Measurements from ENCODE around the gene IGF2. TPM values are rescaled to one million over a fixed set of nuclear protein-coding genes. Genes with fewer than 3 reads are reported as not detected.
A peak's percentile ranks its signal among the peaks of the same experiment; 100 is the strongest.

The IGF2 gene
- total RNA-seq, 1 experiment from 2014 or later, result 1.5 TPM

DNA sequence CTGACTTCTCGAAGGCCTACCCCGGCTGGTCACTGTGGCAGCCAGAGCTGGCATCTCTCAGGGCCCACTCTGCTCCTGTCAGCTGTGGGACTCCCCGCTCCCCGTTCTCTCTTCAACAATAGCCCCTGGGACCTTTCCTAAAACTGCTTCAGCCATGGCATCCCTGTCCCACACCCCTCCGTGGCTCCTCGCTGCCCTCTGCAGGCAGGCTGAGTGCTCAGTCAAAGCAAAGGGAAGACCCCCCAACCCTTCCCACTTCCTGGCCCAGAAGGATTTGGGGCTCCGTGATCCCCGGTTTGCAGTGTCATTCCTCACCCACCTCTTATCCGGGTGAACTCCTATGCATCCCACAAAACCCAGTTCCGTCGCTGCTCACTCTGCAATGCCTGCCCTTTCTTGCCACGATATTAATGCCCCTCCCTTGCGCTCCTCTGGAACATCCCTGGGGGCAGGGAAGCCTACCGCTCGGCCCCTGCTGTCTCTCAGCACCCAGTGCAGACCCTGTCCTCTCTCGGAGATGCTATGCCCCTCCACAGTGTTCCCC is 34.0 kb upstream of the IGF2 start (continued):
- TF ChIP-seq, protein P1, sequence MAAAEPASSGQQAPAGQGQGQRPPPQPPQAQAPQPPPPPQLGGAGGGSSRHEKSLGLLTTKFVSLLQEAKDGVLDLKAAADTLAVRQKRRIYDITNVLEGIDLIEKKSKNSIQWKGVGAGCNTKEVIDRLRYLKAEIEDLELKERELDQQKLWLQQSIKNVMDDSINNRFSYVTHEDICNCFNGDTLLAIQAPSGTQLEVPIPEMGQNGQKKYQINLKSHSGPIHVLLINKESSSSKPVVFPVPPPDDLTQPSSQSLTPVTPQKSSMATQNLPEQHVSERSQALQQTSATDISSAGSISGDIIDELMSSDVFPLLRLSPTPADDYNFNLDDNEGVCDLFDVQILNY (CRISPR knock-in tag; IDR thresholded peaks at IDR 0.05), result no peak
- no peak for TF ChIP-seq ELF4 (CRISPR knock-in tag; IDR thresholded peaks at IDR 0.05; ENCODE audit: low read depth)
- TF ChIP-seq MLX (CRISPR knock-in tag; IDR thresholded peaks at IDR 0.05), result no peak
- TF ChIP-seq NR3C1 (CRISPR knock-in tag; conservative IDR thresholded peaks at IDR 0.05; ENCODE audit: low read depth), result no peak
- no peak for TF ChIP-seq ZSCAN18 (CRISPR knock-in tag; IDR thresholded peaks at IDR 0.05)

DNA sequence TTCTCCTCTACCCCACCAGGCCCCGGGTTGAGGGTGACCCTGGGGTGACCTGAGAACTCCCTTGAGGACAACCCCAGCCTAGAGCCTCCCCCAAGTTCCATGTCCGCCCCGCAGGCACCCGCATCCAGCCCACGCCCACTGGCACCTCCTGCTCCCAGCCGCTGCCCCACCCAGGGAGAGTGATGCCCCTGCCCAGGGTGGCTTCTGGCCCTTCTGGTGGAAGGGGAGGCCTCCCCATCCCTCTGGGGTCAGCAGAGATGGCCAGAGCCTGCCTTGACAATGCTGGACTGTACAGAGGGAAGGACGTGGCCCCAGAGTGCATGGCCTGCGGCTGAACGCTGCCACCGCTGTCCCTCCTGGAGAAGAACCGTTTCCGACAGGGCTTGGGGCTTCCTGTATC is 33.5 kb upstream of the IGF2 start:
- H3K9me3 Mint-ChIP-seq, result no peaks in the 10 kb centered on the region
- H3K36me3 Mint-ChIP-seq, result no peaks in the 10 kb centered on the region
- H3K27me3 Mint-ChIP-seq (ENCODE audit: low read depth), result peaks cover 2% of the 10 kb centered on the region; the same call in 1 of the 2 replicates
- H3K4me3 Mint-ChIP-seq, result no peak overlapping the region
- TF ChIP-seq MLX (CRISPR knock-in tag; IDR thresholded peaks at IDR 0.05) (no peak), FOXP1 (CRISPR knock-in tag; IDR thresholded peaks at IDR 0.05; ENCODE audit: borderline replicate concordance) (0 out of 2 replicates have a peak, but pooled peaks have one; percentile 39)
- no peak overlapping the region for H3K27ac Mint-ChIP-seq
- DNase-seq (ENCODE audit: low spot score) (no peak), ATAC-seq (no peak)
- POLR2A ChIA-PET, result no interaction called here
- CTCF ChIA-PET, result no interaction called here
- H3K4me1 Mint-ChIP-seq, result no peaks in the 10 kb centered on the region

DNA sequence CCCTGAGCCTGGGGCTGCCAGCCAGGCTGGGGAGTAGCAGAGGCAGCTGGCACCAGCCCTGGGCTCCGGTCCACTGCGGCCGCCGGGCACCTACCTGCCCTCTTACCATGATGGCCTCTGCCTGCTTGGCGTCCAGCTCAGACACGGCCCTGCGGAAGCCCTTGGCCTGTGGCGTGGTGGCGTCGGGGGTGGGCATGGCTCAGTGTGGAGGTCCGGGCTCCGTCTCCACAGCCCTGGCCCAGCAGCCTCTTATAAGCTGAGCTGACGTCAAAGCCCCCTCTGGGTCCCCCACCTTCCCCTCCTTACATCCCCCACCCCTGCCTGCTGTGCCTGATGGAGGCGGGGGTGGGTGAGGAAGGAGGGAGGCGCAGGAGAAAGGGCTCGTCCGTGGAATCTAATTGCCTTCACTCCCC is 32.4 kb upstream of the IGF2 start, which contains the start of gene TH:
TH (minus strand) TSS at position 225 of the 413 bp plus-strand sequence; CDS start at position 196, 29 bp downstream.
- H3K9me3 Mint-ChIP-seq, result no peaks in the 10 kb centered on the region
- POLR2A ChIA-PET, result no interaction called here
- no peaks in the 10 kb centered on the region for H3K4me1 Mint-ChIP-seq
- TF ChIP-seq, protein P2, sequence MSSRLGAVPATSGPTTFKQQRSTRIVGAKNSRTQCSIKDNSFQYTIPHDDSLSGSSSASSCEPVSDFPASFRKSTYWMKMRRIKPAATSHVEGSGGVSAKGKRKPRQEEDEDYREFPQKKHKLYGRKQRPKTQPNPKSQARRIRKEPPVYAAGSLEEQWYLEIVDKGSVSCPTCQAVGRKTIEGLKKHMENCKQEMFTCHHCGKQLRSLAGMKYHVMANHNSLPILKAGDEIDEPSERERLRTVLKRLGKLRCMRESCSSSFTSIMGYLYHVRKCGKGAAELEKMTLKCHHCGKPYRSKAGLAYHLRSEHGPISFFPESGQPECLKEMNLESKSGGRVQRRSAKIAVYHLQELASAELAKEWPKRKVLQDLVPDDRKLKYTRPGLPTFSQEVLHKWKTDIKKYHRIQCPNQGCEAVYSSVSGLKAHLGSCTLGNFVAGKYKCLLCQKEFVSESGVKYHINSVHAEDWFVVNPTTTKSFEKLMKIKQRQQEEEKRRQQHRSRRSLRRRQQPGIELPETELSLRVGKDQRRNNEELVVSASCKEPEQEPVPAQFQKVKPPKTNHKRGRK (CRISPR knock-in tag; IDR thresholded peaks at IDR 0.05; ENCODE audit: borderline replicate concordance), result no peak
- TF ChIP-seq, protein P3, sequence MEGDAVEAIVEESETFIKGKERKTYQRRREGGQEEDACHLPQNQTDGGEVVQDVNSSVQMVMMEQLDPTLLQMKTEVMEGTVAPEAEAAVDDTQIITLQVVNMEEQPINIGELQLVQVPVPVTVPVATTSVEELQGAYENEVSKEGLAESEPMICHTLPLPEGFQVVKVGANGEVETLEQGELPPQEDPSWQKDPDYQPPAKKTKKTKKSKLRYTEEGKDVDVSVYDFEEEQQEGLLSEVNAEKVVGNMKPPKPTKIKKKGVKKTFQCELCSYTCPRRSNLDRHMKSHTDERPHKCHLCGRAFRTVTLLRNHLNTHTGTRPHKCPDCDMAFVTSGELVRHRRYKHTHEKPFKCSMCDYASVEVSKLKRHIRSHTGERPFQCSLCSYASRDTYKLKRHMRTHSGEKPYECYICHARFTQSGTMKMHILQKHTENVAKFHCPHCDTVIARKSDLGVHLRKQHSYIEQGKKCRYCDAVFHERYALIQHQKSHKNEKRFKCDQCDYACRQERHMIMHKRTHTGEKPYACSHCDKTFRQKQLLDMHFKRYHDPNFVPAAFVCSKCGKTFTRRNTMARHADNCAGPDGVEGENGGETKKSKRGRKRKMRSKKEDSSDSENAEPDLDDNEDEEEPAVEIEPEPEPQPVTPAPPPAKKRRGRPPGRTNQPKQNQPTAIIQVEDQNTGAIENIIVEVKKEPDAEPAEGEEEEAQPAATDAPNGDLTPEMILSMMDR (IDR thresholded peaks at IDR 0.05), result no peak
- no peak for TF ChIP-seq USF1 (CRISPR knock-in tag; IDR thresholded peaks at IDR 0.05)
- TF ChIP-seq AR (CRISPR knock-in tag; IDR thresholded peaks at IDR 0.05), result no peak
- no peak for TF ChIP-seq ZNF263 (CRISPR knock-in tag; IDR thresholded peaks at IDR 0.05; ENCODE audit: low read depth)
- no peak for TF ChIP-seq IRF2 (CRISPR knock-in tag; IDR thresholded peaks at IDR 0.05; ENCODE audit: borderline replicate concordance, low read depth)
- TF ChIP-seq MXD4 (CRISPR knock-in tag; IDR thresholded peaks at IDR 0.05; ENCODE audit: borderline replicate concordance), result no peak
- no peak for TF ChIP-seq NFATC4 (CRISPR knock-in tag; IDR thresholded peaks at IDR 0.05)
- no peak for TF ChIP-seq ZNF532 (CRISPR knock-in tag; IDR thresholded peaks at IDR 0.05; ENCODE audit: borderline replicate concordance)

More for the DNA sequence above, 32.4 kb upstream of the IGF2 start, which contains the start of gene TH:
- H3K4me3 Mint-ChIP-seq, result no peak within 1 kb of the TSS
- ATAC-seq (no peak), DNase-seq (ENCODE audit: low spot score) (no peak)
- CTCF ChIA-PET, result interaction anchor here (0.7 kb wide), 1 partner anchor 15 kb away, joined by 3 read pairs; no protein-coding TSS in a partner anchor
- peaks cover 2% of the 10 kb centered on the region; the same call in 1 of the 2 replicates for H3K27me3 Mint-ChIP-seq (ENCODE audit: low read depth)
- no peaks in the 10 kb centered on the region for H3K36me3 Mint-ChIP-seq
- no peak within 1 kb of the TSS for H3K27ac Mint-ChIP-seq
